ENCODE data around the gene PPP1R14D.
A peak's percentile ranks its signal among the peaks of the same experiment; 100 is the strongest.
"Not testable (repeated sequence)": the region's sequence is repeated elsewhere in the genome, so short reads cannot be mapped to it uniquely, and the experiment has no call there.

PPP1R14D gene

DNA sequence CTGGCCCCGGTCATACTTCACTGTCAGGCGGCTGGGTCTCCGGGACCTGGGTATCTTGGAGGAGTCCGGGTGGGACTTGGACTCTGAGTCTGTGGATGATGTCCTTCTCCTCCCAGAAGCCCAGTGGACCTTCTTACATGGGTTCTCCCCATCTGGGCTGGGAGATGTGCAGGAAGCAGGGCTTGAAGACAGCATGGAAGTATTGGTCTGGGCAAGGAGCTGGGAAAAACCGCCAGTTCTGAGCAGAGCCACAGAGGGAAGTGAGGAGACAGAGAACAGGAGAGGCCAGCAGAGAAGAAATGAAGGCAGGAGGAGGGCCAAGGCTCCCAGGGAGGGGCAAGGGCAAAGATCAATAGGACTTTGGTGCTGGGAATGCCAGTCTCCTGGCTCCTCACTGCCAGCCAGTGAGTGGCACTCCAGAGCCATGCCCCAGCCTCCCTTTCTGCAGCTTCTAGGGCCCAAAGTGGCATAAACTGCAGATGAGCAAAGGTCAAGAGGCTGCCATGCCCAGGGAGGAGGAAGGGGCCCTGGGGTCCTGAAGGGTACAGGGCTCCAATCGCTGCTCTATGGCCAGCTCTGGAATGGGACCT, at the start of gene PPP1R14D:
PPP1R14D (minus strand) TSS at position 262 of the 590 bp plus-strand sequence; CDS start at position 195, 67 bp downstream.
- no peak for DNase-seq (ENCODE audit: low read depth)

- no peak for DNase-seq (ENCODE audit: low read depth)
Observed at GRCh38 chr15:40877694-40878093, 49.2 kb upstream of the PPP1R14D start.

GRCh38 chr15:40875991-40876730, 47.7 kb upstream of the PPP1R14D start:
- DNase-seq (ENCODE audit: low read depth) = no peak

DNA sequence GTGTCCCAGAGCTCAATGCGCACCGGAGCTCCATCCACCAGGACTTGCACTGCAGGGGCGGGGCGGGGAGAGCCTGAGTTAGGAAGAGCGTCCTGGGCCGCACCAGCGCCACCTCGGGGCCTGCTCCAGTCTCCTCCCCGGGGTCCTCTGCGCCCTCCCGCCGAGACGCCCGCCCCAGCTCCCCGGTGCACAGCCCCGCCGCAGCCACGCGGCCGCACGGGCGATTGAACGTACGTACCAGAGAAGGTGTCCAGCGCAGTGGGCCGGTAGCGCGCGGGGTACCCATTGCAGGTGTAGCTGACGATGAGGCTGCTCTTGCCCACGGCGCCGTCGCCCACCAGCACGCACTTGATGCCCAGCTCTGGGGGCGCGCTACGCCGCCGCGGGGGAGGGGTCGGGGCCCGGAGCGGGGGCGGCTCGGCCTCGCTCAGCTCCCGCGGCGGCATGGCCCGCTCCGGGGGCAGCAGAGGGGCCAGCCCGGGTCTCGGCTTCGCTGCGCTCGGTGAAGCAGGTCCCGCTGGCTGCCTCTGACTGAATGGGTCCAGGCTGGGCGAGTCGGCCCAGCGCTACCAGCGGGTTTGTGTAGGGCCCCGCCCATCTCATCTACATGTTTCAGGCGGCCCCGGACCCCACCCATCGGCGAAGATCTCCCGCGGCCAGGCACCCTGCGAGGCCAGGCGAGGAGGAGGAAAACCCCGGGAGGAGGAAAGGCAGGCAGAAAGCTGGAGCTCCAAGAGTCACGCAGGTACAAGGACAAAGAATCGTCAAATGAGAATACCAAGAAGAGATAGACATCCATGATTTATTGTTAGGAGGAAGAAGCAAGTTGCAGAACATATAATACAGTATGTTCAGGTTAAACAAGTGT, 45.4 kb upstream of the PPP1R14D start, which contains the start of gene RHOV:
RHOV (minus strand) TSS at position 541 of the 868 bp plus-strand sequence; CDS start at position 446, 95 bp downstream.
- DNase-seq (ENCODE audit: low read depth) = no peak

DNA sequence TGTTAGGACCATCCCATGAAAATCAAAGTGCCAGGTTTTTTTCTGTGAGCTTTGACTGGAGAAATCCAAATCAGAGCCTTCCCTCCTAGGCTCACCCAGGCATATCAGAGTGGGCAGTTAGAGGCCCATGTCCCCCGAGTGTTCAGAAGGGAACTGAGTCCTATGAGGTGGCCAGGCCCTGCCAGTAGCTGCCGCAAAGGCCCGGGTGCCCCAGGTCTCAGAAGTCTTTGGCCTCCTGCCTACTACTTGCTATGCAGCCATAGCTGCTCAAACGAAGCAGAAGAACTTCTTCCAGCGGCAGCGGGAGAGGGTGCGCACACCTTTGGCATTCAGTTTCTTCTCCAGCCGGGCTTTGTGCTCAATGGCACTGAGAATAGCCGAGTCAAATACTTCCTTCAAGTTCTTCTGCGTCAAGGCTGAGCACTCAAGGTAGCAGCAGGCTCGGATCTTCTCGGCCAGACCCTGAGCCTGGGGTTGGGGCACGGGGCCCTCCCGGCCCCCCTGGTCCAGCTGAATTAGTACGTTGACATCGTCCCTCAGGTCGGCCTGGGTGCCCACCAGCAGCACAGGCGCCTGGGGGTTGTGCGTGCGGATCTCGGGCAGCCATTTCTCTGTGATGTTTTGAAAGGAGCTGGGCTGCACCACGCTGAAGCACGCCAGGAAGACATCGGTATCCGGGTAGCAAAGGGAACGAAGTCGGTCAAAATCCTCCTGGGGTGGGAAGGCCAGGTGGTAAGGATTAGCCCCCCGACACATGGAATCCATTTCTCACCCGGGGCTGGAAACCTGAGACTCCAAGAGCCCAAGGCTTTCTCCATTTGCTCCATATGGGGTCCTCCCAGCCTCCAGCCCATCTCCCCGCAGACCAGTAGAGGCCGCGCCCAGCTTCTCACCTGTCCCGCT, 44.5 kb upstream of the PPP1R14D start:
- DNase-seq (ENCODE audit: low read depth) = no peak

DNA sequence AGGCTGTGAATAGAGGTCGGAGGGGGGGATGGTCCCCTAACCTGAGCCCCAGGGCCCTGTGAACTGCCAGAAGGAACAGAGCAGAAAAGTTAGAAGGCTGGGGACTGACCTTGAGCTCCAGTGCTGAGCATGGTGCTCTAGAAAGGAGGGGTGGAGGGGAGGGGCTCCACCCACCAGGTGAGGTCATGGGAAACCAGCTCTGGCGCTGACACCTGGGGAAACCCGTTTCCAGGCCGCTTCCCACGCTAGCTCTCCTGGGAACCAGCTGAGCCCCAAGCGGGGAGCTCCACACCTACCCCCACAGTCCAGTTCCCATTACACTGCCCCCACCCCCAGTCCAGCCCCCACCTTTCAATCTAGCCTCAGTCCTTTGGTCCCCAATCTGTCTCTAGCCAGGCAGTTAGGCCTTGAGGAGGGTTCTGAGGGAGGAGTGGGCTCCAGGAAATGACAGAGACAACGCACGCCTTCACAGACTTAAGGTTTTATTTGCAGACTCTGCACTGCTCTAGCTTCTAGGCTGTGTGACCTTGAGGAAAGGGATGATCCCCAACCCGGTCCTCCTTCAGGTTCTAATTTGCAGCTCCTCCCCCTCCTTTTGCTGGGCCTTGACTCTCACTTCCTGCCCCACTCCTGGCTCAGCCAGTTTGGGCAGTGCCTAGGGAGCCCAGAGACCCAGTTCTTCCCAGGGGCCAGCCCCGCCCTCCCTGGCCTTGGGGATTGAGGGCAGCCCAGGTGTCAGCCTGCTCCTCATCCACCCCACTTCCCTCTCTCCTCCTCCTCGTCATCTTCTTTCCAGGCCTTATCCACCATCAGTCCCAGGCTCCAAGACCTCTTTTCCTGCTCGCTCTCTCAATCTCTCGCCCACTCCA, 43.5 kb upstream of the PPP1R14D start:
- DNase-seq (ENCODE audit: low read depth) = no peak

DNA sequence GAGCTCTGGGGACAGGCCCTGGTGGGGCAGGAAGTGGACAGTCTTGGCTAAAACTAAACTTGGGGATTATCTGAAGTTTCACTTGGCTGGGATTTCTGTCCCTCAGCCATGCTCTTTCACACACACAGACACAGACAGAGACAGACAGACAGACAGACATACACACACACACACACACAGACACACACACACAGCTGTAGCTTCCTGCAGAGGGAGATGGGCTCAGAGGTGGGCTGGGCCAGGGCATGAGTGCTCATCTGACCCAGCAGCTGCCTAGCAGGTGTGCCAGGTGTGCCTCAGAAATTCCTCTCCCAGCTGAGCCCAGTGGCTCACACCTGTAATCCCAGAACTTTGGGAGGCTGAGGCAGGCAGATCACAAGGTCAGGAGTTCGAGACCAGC, 42.2 kb upstream of the PPP1R14D start:
- DNase-seq (ENCODE audit: low read depth) = no peak

DNA sequence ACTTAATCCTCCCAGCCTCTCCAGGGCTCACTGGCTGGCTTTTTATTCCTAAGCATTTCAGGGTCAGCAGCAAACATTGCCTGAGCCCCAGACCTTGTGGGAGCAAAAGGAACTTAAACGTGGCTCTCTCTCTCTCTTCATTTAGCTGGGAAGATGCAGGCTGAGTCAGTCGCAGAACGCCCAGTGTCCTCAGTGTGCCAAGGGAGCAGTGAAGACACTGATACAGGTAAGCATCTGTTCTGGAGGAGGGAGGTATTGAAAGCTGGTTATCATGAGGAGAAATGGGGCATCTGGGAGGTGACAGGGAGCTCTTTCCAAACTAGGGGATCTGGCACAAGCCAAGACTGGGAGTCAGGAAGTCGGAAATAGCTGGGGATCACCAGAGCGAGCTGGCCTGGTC, 41.2 kb upstream of the PPP1R14D start:
- no peak for DNase-seq (ENCODE audit: low read depth)

DNA sequence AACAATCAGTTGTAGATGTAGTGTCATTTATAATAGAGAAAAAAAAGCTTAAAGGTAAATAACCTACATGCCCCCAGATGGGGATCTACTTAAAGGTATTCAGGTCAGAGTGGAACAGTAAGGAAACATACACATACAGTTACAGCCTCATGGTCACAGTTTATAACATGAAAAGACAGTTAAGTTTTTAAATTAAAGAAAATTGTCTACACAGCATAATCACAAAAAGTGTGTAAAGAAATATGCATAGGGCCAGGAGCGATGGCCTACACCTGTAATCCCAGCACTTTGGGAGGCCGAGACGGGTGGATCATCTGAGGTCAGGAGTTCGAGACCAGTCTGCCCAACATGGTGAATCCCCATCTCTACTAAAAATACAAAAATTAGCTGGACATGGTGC, 38.7 kb upstream of the PPP1R14D start:
- no peak for DNase-seq (ENCODE audit: low read depth)

GRCh38 chr15:40863660-40864270, 35.3 kb upstream of the PPP1R14D start:
- DNase-seq (ENCODE audit: low read depth) = no peak

DNA sequence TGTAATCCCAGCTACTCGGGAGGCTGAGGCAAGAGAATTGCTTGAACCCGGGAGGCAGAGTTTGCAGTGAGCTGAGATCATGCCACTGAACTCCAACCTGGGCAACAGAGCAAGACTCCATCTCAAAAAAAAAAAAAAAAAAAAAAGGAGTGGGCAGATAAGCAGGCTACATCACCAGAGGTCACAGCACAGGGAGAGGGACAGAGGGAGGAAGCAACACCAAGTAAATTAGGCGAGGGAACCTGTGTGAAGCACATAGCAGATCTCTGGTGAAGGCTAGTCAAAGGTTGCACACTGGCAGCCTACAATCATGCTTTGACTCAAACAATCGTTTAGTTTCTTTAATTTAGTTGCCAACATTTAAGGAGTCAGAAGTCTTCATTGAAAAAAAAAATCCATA, 32.6 kb upstream of the PPP1R14D start:
- not testable (repeated sequence) for DNase-seq (ENCODE audit: low read depth)

DNA sequence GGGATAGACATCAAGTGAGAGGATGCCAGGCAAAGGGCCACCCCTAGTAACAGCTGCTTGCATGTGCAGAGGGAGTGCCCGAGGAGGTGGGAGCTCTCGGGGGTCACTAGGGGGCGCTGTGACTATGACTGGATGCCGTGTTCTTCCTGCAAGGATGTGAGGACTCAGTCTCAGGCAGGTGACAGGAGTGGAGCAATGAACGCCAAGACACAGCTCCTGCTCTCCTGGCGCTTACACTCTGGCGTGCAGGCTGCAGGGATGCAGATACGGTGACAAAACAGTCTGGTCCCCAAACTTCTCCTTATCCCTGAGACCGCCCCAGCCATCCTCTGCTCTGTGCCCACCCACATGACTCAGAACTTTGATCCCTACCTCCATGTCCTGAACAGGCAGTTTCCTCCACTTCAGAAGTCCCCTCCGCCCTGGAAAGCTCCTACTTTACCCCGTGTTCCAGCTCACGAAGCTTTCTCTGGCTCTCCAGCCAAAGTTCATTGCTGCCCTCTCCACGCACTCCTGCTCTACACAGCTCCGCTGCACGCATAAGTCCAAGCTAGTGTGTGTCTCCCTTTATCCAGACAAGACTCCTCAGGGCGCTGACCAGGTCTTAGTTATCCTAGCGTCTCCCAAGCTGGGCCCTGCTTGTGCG, 30.8 kb upstream of the PPP1R14D start:
- peak; percentile 38 for DNase-seq (ENCODE audit: low read depth)

DNA sequence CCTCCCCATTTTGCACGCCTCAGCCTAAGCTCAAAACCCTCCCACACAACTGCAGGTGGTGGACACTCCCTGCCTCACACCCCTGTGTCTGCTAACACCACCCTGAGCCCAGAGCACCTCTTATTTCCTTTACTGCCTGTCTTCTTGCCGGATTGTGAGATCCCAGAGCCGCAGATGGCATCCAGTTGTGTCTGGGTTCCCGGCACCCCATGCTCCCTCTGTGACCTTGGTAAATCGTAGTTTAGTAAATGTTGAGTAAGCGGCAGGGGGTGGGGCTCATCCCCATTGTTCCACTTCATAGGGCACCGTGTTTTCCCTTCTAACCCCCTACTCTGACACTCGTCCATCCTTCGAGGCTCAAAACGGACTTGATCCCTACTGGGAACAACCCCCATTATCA, 30.2 kb upstream of the PPP1R14D start:
- no peak for DNase-seq (ENCODE audit: low read depth)

DNA sequence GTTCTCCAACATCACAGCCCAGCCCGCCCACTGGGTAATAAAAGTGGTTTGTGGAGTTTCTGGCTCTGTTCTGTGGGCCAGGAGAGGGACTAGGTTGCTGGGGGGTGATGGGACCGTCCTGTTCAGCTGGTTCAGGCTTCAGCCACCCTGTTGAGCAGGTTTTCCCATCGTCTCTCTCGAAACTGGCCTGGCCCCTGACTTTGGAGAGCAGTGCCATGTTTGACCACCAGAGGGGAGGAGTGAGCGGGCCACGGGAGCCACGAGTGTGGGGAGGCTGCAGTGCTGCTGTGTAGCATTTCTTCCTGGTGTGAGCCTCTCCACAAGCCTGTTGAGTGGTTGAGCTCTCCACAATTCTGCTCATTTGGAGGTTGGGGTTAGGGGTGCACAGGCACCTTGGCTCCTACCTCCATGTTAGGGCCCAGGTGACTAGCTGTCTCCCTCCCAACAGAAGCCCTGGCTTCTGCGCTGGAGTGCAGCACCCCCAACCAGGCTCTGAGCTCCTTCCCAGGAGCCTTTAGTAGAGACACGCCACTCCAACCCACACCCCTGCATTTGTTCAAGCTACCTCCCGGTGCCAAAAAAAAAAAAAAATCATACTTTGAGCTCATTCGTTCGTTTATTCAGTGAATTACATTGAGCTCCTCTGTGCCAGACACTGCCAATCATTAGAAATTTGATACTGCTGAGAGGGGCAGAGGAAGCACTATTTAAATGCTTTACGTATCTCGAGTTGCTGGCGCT, 29.3 kb upstream of the PPP1R14D start:
- DNase-seq (ENCODE audit: low read depth) = peak; percentile 30

GRCh38 chr15:40856746-40857145, 28.2 kb upstream of the PPP1R14D start:
- DNase-seq (ENCODE audit: low read depth) = no peak

DNA sequence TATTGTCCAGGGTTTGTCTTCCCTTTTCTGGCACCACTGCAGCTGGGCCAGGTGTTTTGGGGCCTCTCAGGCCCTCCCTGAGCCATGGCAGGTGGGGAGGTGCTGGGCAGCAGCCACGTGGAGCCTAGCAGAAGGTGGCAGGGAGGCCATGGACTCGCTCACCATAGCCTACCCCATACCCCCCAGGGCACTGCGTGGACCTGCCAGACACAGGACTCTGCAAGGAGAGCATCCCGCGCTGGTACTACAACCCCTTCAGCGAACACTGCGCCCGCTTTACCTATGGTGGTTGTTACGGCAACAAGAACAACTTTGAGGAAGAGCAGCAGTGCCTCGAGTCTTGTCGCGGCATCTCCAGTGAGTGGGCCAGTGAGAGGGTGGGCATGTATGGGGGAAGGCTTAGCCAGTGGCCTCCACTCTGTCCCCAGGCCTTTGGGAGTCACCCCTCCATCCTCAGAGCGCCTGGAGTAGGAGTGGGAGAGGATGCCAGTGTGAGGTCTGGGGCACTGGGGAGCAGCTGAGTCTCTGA, 27.3 kb upstream of the PPP1R14D start:
- DNase-seq (ENCODE audit: low read depth) = no peak

DNA sequence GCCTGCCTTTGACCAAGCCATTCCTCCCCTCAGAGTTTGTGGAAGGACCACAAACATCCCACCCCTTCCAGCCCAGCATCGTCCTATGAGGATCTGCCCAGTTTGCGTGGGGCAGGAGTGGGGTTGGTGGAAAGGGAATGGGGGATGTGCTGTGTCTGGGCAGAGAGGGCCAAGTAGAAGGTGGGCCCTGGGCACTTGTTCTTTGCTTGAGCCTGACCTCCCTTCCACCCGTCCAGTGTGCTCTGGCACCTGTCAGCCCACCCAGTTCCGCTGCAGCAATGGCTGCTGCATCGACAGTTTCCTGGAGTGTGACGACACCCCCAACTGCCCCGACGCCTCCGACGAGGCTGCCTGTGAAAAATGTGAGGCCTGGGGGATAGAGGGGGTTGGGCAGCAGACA, 25.7 kb upstream of the PPP1R14D start:
- no peak for DNase-seq (ENCODE audit: low read depth)

DNA sequence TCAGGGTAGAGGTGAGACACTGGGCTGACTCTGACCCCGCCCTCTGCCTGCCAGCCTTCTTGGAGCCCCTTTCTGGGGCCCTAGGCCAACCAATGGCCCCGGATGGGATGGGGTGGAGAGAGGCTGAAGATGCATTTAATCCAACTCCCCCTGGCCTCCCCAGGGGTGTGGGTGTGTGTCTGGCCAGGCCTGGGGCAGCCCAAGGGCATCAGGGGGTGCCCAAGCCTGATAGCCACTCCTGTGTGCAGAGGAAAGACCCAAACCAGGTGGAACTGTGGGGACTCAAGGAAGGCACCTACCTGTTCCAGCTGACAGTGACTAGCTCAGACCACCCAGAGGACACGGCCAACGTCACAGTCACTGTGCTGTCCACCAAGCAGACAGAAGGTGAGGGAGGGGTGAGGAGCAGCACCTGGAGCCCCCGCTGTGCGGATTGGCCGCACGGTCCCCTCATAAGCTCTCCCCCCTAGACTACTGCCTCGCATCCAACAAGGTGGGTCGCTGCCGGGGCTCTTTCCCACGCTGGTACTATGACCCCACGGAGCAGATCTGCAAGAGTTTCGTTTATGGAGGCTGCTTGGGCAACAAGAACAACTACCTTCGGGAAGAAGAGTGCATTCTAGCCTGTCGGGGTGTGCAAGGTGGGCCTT, 24.9 kb upstream of the PPP1R14D start:
- DNase-seq (ENCODE audit: low read depth) = no peak
